Spleen (tissue), 7 donors: Measurements from ENCODE around the gene MYO1F.

ENCODE experiments used
- CTCF ChIP-seq, 11 experiments: fragments of 200-600 bp in 7 of 11; fragments of 450-650 bp in 4 of 11; sonication (generic) in 4 of 11; IDR thresholded peaks in 8 of 11; conservative IDR thresholded peaks in 3 of 11; 1 replicate in 7 of 11; 2 replicates in 4 of 11; pipeline versions ENCODE4 v1.4.0 to v1.8.0; 2016 to 2021; ENCODE audit warnings: antibody characterized with exemption in 11 of 11, inconsistent platforms in 4 of 11, mild to moderate bottlenecking in 1 of 11
- POLR2A ChIP-seq, 3 donors: fragments of 450-650 bp; IDR thresholded peaks; one replicate each; pipeline ENCODE4 v1.5.1; 2017; ENCODE audit warnings: antibody characterized with exemption in 3 of 3, mild to moderate bottlenecking in 1 of 3
- POLR2AphosphoS5 ChIP-seq, 3 donors: sonication (generic); formaldehyde crosslinking; IDR thresholded peaks; one replicate each; pipeline ENCODE4 v1.5.1; 2017; ENCODE audit warnings: antibody characterized with exemption in 3 of 3
- donor health status: DM: no; HTN: no; CAD: no; lungs with moderate emphysema.
- donor health status: DM: no; HTN: no; CAD: no.
- donor health status: DM: no; HTN: no; CAD: no.

DNA sequence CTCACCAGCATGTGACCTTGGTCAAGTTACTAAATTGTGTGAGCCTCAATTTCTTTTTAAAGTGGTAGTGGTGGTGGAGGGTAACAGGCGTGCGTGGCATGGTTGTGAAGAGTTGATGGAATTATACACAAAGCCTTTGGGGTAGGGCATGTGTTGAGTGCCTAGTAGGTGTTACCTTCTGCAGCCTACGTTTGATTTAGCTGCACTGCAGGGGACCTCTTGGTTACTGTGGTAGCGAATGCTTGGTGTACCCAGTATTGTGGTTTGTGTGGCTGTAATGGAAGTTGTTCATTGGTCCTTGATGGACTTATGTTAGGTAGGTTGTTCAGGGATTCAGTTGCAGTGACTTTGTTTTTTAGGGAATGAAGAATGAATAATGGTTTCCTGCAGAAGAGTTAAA lies 99.4 kb downstream of the MYO1F start:
- TF ChIP-seq CTCF (IDR thresholded peaks at IDR 0.05 in 8 of 11, conservative IDR thresholded peaks at IDR 0.05 in 3 of 11) (no peak), POLR2A (IDR thresholded peaks at IDR 0.05) (no peak), POLR2AphosphoS5 (IDR thresholded peaks at IDR 0.05) (no peak)
